ENCODE data around the gene ZFR2.

GRCh38 chr19:3899531-3900294 is 30.9 kb upstream of the ZFR2 start:
- no peak for TF ChIP-seq POLR2A (IDR thresholded peaks at IDR 0.05)
- TF ChIP-seq, protein P1, sequence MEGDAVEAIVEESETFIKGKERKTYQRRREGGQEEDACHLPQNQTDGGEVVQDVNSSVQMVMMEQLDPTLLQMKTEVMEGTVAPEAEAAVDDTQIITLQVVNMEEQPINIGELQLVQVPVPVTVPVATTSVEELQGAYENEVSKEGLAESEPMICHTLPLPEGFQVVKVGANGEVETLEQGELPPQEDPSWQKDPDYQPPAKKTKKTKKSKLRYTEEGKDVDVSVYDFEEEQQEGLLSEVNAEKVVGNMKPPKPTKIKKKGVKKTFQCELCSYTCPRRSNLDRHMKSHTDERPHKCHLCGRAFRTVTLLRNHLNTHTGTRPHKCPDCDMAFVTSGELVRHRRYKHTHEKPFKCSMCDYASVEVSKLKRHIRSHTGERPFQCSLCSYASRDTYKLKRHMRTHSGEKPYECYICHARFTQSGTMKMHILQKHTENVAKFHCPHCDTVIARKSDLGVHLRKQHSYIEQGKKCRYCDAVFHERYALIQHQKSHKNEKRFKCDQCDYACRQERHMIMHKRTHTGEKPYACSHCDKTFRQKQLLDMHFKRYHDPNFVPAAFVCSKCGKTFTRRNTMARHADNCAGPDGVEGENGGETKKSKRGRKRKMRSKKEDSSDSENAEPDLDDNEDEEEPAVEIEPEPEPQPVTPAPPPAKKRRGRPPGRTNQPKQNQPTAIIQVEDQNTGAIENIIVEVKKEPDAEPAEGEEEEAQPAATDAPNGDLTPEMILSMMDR (IDR thresholded peaks at IDR 0.05 in 4 of 5, conservative IDR thresholded peaks at IDR 0.05 in 1 of 5): no peak
